HepG2 (cell line): ENCODE data around the gene KRTAP9-3. TPM values are rescaled to one million over a fixed set of nuclear protein-coding genes. Genes with fewer than 3 reads are reported as not detected.

Source experiments
- ATAC-seq: fragments of 200-7000 bp; cut with Tn5 transposase; 3 replicates; pipeline ENCODE4 v1.9.1; 2020; ENCODE audit warnings: mild to moderate bottlenecking, moderate library complexity
- BruUV-seq: library from RNA; stranded (reverse); fragments of 400-500 nt; replicated peaks from 2 replicates; lab custom pipeline; 2021; lab: Mats Ljungman, UMichigan
- CTCF ChIA-PET: fragments of 300-600 bp; formaldehyde crosslinking; extraction: SDS; loops from one replicate; lab custom pipeline; 2021; ENCODE audit warnings: low total read pairs, inconsistent platforms, low intra/inter-chr PET ratio; lab: Yijun Ruan, JAX
- POLR2A ChIA-PET: fragments of 350-600 bp; sonication (Branson Sonifier 250); formaldehyde crosslinking; loops from one replicate; lab custom pipeline; 2020; ENCODE audit warnings: antibody characterized with exemption, inconsistent platforms; lab: Yijun Ruan, JAX
- DNase-seq: peaks from one replicate; pipeline ENCODE4 v3.0.0-alpha.2; 2015; ENCODE audit warnings: low spot score
- FAIRE-seq: peaks from 3 replicates; lab custom pipeline; 2011; peaks lifted over from hg19 to GRCh38; lab: Jason Lieb, UNC
- H2AFZ ChIP-seq: one replicate; pipeline ENCODE4 v1.6.1; 2011; ENCODE audit warnings: low read length, inconsistent platforms
- H3K27ac ChIP-seq: fragments of 300-600 bp; 3 replicates; pipeline ENCODE4 v1.8.0; 2011; ENCODE audit warnings: mixed run types, mild to moderate bottlenecking, mixed read lengths, low read length, inconsistent platforms; ENCODE audit not compliant: insufficient read depth; ENCODE audit errors: extremely low read length
- H3K27me3 ChIP-seq, 2 experiments: fragments of 200-600 bp in 1 of 2; 2 replicates in 1 of 2; 3 replicates in 1 of 2; pipeline versions ENCODE4 v1.6.0 to v1.8.0; 2011; ENCODE audit warnings: low read length in 2 of 2, mild to moderate bottlenecking in 2 of 2, moderate library complexity in 2 of 2, inconsistent platforms in 1 of 2; ENCODE audit not compliant: insufficient read depth in 2 of 2, control insufficient read depth in 1 of 2
- H3K36me3 ChIP-seq, 2 experiments: fragments of 200-600 bp in 1 of 2; replicated peaks in 1 of 2; 2 replicates in 1 of 2; 3 replicates in 1 of 2; pipeline versions ENCODE4 v1.5.1 to v1.8.0; 2011; ENCODE audit warnings: low read length in 2 of 2, inconsistent platforms in 1 of 2; ENCODE audit not compliant: insufficient read depth in 2 of 2, control insufficient read depth in 1 of 2
- H3K4me1 ChIP-seq: 2 replicates; pipeline ENCODE4 v1.5.1; 2012; ENCODE audit warnings: low read length, inconsistent platforms; ENCODE audit not compliant: insufficient read depth
- H3K4me2 ChIP-seq: 2 replicates; pipeline ENCODE4 v1.6.0; 2011; ENCODE audit warnings: low read depth, low read length, inconsistent platforms
- H3K4me3 ChIP-seq, 3 experiments: fragments of 200-600 bp in 1 of 3; sonication (generic), shearing (Covaris generic) in 1 of 3; replicated peaks in 1 of 3; 2 replicates each; pipeline ENCODE4 v1.5.1; 2011 to 2016; ENCODE audit warnings: low read length in 3 of 3, inconsistent platforms in 2 of 3, low read depth in 2 of 3, mild to moderate bottlenecking in 2 of 3, control low read depth in 1 of 3, mixed read lengths in 1 of 3; ENCODE audit not compliant: insufficient read depth in 1 of 3
- H3K79me2 ChIP-seq: one replicate; pipeline ENCODE4 v1.6.1; 2011; ENCODE audit warnings: low read length, inconsistent platforms; ENCODE audit not compliant: insufficient read depth
- H3K9ac ChIP-seq: 2 replicates; pipeline ENCODE4 v1.6.0; 2011; ENCODE audit warnings: mild to moderate bottlenecking, low read depth, low read length, inconsistent platforms; ENCODE audit not compliant: insufficient read depth
- H3K9me3 ChIP-seq: 2 replicates; pipeline ENCODE4 v1.5.1; 2012; ENCODE audit warnings: mild to moderate bottlenecking, low read length
- H4K20me1 ChIP-seq: 2 replicates; pipeline ENCODE4 v1.6.0; 2011; ENCODE audit warnings: inconsistent platforms, mild to moderate bottlenecking, low read length, moderate library complexity; ENCODE audit not compliant: insufficient read depth
- DPF2 ChIP-seq: sonication (generic); formaldehyde crosslinking; IDR thresholded peaks from 2 replicates; pipeline ENCODE4 v1.4.0; 2020; ENCODE audit warnings: mild to moderate bottlenecking, low read depth, missing genetic modification reagents, borderline replicate concordance
- EP300 ChIP-seq, 3 experiments: sonication (generic) in 1 of 3; formaldehyde crosslinking in 1 of 3; IDR thresholded peaks; 2 replicates each; pipeline versions ENCODE4 v1.5.1 to v1.6.1; 2011 to 2020; ENCODE audit warnings: low read depth in 2 of 3, low read length in 2 of 3, borderline replicate concordance in 1 of 3, improper control_type of control experiment in 1 of 3, mild to moderate bottlenecking in 1 of 3, missing genetic modification reagents in 1 of 3, moderate library complexity in 1 of 3
- HIC2 ChIP-seq: sonication (generic); formaldehyde crosslinking; IDR thresholded peaks from 2 replicates; pipeline ENCODE4 v1.9.0; 2022; ENCODE audit warnings: low read depth, missing genetic modification reagents
- HNF1A ChIP-seq, 2 experiments: sonication (generic) in 1 of 2; formaldehyde crosslinking in 1 of 2; IDR thresholded peaks; 2 replicates each; pipeline versions ENCODE4 v1.4.0 to v1.6.1; 2016 to 2020; ENCODE audit warnings: borderline replicate concordance in 1 of 2, low read depth in 1 of 2, mild to moderate bottlenecking in 1 of 2, missing genetic modification reagents in 1 of 2
- LCORL ChIP-seq, 2 experiments: fragments of 450-650 bp in 1 of 2; sonication (generic) in 1 of 2; formaldehyde crosslinking in 1 of 2; IDR thresholded peaks; 2 replicates each; pipeline versions ENCODE4 v1.5.0 to v1.6.1; 2017 to 2020; ENCODE audit warnings: antibody characterized with exemption in 1 of 2, missing genetic modification reagents in 1 of 2
- NR2F6 ChIP-seq, 2 experiments: IDR thresholded peaks; 2 replicates each; pipeline ENCODE4 v1.6.1; 2016; ENCODE audit warnings: antibody characterized with exemption in 1 of 2, mild to moderate bottlenecking in 1 of 2
- RAD51 ChIP-seq: fragments of 450-650 bp; IDR thresholded peaks from 2 replicates; pipeline ENCODE4 v1.6.1; 2016; ENCODE audit warnings: borderline replicate concordance
- WIZ ChIP-seq: sonication (generic); formaldehyde crosslinking; IDR thresholded peaks from 2 replicates; pipeline ENCODE4 v1.5.1; 2020; ENCODE audit warnings: mild to moderate bottlenecking, missing genetic modification reagents
- ZFP37 ChIP-seq: sonication (generic); formaldehyde crosslinking; IDR thresholded peaks from 2 replicates; pipeline ENCODE4 v1.4.0; 2020; ENCODE audit warnings: missing genetic modification reagents, borderline replicate concordance
- ZNF101 ChIP-seq: sonication (generic); formaldehyde crosslinking; IDR thresholded peaks from 2 replicates; pipeline ENCODE4 v1.4.0; 2020; ENCODE audit warnings: mild to moderate bottlenecking, low read depth, missing genetic modification reagents, borderline replicate concordance
- ZNF138 ChIP-seq: sonication (generic); formaldehyde crosslinking; IDR thresholded peaks from 2 replicates; pipeline ENCODE4 v1.5.0; 2020; ENCODE audit warnings: mild to moderate bottlenecking, low read depth, missing genetic modification reagents
- WGBS: methylation state at CpG from one replicate; pipeline ENCODE4 v1.1.6; 2017; ENCODE audit warnings: low lambda C conversion rate; 5-methylcytosine and 5-hydroxymethylcytosine counted together
- in situ Hi-C: cut with HindIII; loops from 2 replicates; pipeline ENCODE4 v1.10.0; 2017; ENCODE audit warnings: low pct_unique_long_range_greater_than_20kb; ENCODE audit not compliant: extremely low pct_ligation_motif_present
- intact Hi-C: fragments of 100-400 bp; cut with micrococcal nuclease; formaldehyde crosslinking; loops from one replicate; pipeline ENCODE4 v1.10.0; 2022; ENCODE audit not compliant: unreplicated experiment
- polyA plus RNA-seq, 8 experiments: library from polyadenylated mRNA; depleted of rRNA in 3 of 8; stranded (reverse) in 7 of 8; unstranded in 1 of 8; fragments of >200 nt; fragmentation: Illumina TruSeq in 4 of 8; extraction: Trizol in 4 of 8; gene quantifications; 2 replicates each; pipeline versions ENCODE4 v1.2.1 to v1.2.3, GENCODE V29; 2011 to 2016; ENCODE audit warnings: low read depth in 4 of 8, missing spikeins in 1 of 8, mixed read lengths in 1 of 8; ENCODE audit not compliant: insufficient read depth in 1 of 8
- total RNA-seq, 5 experiments: library from RNA; depleted of rRNA; stranded (reverse); fragments of >200 nt; fragmentation: Illumina TruSeq; extraction: Trizol; gene quantifications; 2 replicates each; pipeline ENCODE4 v1.2.3, GENCODE V29; 2016; ENCODE audit warnings: low read depth in 1 of 5
- TF ChIP-seq, protein P1 (sequence below): sonication (generic); formaldehyde crosslinking; IDR thresholded peaks from 2 replicates; pipeline ENCODE4 v1.5.0; 2020; ENCODE audit warnings: missing genetic modification reagents, mild to moderate bottlenecking, borderline replicate concordance

The KRTAP9-3 gene
- total and polyA plus RNA-seq, 2 of the 13 experiments (the other 11 are each of a cell fraction or from before 2014, with no cell fraction given): not detected

GRCh38 chr17:41231731-41232130 is 518 bp upstream of the KRTAP9-3 start:
- H3K4me3 ChIP-seq: no peak overlapping the region
- DNase-seq (no peak), FAIRE-seq (no peak), ATAC-seq (no peak)
- BruUV-seq: no TSS peak
- in situ Hi-C loops (no loop called here), intact Hi-C loops (no loop called here)
- no peak overlapping the region for H2AFZ ChIP-seq
- 11% methylated on average over 6 of the region's 6 CpGs for WGBS
- H4K20me1 ChIP-seq: no peaks in the 10 kb centered on the region
- H3K9ac ChIP-seq: no peak overlapping the region
- no peak overlapping the region for H3K27ac ChIP-seq
- H3K4me1 ChIP-seq: no peaks in the 10 kb centered on the region
- H3K9me3 ChIP-seq: no peaks in the 10 kb centered on the region
- no peaks in the 10 kb centered on the region for H3K36me3 ChIP-seq
- H3K27me3 ChIP-seq: peaks cover 0 to 5% of the 10 kb centered on the region in 2 experiments; a peak in 1 of 5 replicates
- POLR2A ChIA-PET: no interaction called here
- no peaks in the 10 kb centered on the region for H3K79me2 ChIP-seq
- CTCF ChIA-PET: no interaction called here
- H3K4me2 ChIP-seq: no peak overlapping the region
- no peak for TF ChIP-seq EP300 (IDR thresholded peaks at IDR 0.05; ENCODE audit: low read depth in 2 of 2, low read length in 2 of 2)
- no peak for TF ChIP-seq EP300 (CRISPR knock-in tag; IDR thresholded peaks at IDR 0.05; ENCODE audit: borderline replicate concordance)
- no peak for TF ChIP-seq ZNF101
- TF ChIP-seq, protein P1, sequence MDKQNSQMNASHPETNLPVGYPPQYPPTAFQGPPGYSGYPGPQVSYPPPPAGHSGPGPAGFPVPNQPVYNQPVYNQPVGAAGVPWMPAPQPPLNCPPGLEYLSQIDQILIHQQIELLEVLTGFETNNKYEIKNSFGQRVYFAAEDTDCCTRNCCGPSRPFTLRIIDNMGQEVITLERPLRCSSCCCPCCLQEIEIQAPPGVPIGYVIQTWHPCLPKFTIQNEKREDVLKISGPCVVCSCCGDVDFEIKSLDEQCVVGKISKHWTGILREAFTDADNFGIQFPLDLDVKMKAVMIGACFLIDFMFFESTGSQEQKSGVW (CRISPR knock-in tag): no peak
- TF ChIP-seq LCORL (IDR thresholded peaks at IDR 0.05): no peak
- TF ChIP-seq LCORL (CRISPR knock-in tag; IDR thresholded peaks at IDR 0.05): no peak
- TF ChIP-seq WIZ (CRISPR knock-in tag): no peak
- TF ChIP-seq ZNF138 (CRISPR knock-in tag): no peak
- TF ChIP-seq HIC2 (CRISPR knock-in tag): no peak
- no peak for TF ChIP-seq DPF2
- no peak for TF ChIP-seq NR2F6 (IDR thresholded peaks at IDR 0.05)
- no peak for TF ChIP-seq NR2F6 (CRISPR knock-in tag; IDR thresholded peaks at IDR 0.05)
- TF ChIP-seq RAD51: no peak
- TF ChIP-seq HNF1A (IDR thresholded peaks at IDR 0.05; ENCODE audit: low read depth): no peak
- no peak for TF ChIP-seq HNF1A (CRISPR knock-in tag; IDR thresholded peaks at IDR 0.05; ENCODE audit: borderline replicate concordance)
- TF ChIP-seq ZFP37: no peak
